PC-9 (cell line): ENCODE results near the gene LRP8. TPM values are rescaled to one million over a fixed set of nuclear protein-coding genes. Genes with fewer than 3 reads are reported as not detected.

Experiments
- BruUV-seq: library from RNA; stranded (reverse); fragments of 400-500 nt; replicated peaks from 2 replicates; lab custom pipeline; 2021; lab: Mats Ljungman, UMichigan
- CTCF ChIA-PET: fragments of 300-600 bp; sonication (Branson Sonifier 250); formaldehyde crosslinking; loops from one replicate; lab custom pipeline; 2022; ENCODE audit warnings: antibody characterized with exemption; lab: Charles Lee
- POLR2A ChIA-PET: fragments of 300-600 bp; sonication (Branson Sonifier 250); formaldehyde crosslinking; loops from one replicate; lab custom pipeline; 2022; ENCODE audit warnings: antibody characterized with exemption; ENCODE audit not compliant: unreplicated experiment; lab: Charles Lee
- DNase-seq, 2 experiments: peaks; one replicate each; pipeline versions ENCODE4 v3.0.0 to v3.0.0-alpha.2; 2015 to 2022; ENCODE audit warnings: mixed read lengths in 1 of 2
- H2AFZ ChIP-seq: fragments of 200-600 bp; sonication (generic); 2 replicates; pipeline ENCODE4 v1.8.1; 2017; ENCODE audit warnings: antibody characterized with exemption
- H3F3A ChIP-seq: fragments of 200-600 bp; sonication (generic); 2 replicates; pipeline ENCODE4 v1.8.1; 2017; ENCODE audit warnings: antibody characterized with exemption, mild to moderate bottlenecking, low read depth; ENCODE audit not compliant: insufficient read depth
- H3K27ac ChIP-seq: fragments of 200-600 bp; sonication (generic); 2 replicates; pipeline ENCODE4 v1.6.1; 2016; ENCODE audit warnings: mixed run types
- H3K27me3 ChIP-seq: fragments of 200-600 bp; sonication (generic); 2 replicates; pipeline ENCODE4 v1.6.1; 2016; ENCODE audit warnings: low read depth, mixed run types; ENCODE audit not compliant: insufficient read depth
- H3K36me3 ChIP-seq: fragments of 200-600 bp; sonication (generic); 2 replicates; pipeline ENCODE4 v1.6.1; 2016; ENCODE audit warnings: low read depth, mixed run types
- H3K4me1 ChIP-seq: fragments of 200-600 bp; sonication (generic); replicated peaks from 2 replicates; pipeline ENCODE4 v1.6.1; 2016; ENCODE audit warnings: mixed run types; ENCODE audit not compliant: insufficient read depth
- H3K4me2 ChIP-seq: fragments of 200-600 bp; sonication (generic); 2 replicates; pipeline ENCODE4 v1.6.1; 2017; ENCODE audit warnings: mixed run types
- H3K4me3 ChIP-seq: fragments of 200-600 bp; sonication (generic); 2 replicates; pipeline ENCODE4 v1.6.1; 2016; ENCODE audit warnings: mixed run types
- H3K79me2 ChIP-seq: fragments of 200-600 bp; sonication (generic); 2 replicates; pipeline ENCODE4 v1.6.1; 2017; ENCODE audit warnings: low read depth, mixed run types
- H3K9me2 ChIP-seq: fragments of 200-600 bp; sonication (generic); 2 replicates; pipeline ENCODE4 v1.8.1; 2017; ENCODE audit warnings: mild to moderate bottlenecking; ENCODE audit not compliant: insufficient read depth
- H3K9me3 ChIP-seq: fragments of 200-600 bp; sonication (generic); 2 replicates; pipeline ENCODE4 v1.8.1; 2016; ENCODE audit warnings: low read depth; ENCODE audit not compliant: insufficient read depth
- H4K20me1 ChIP-seq: fragments of 200-600 bp; sonication (generic); 2 replicates; pipeline ENCODE4 v1.8.1; 2017; ENCODE audit not compliant: insufficient read depth
- EZH2 ChIP-seq: fragments of 200-600 bp; sonication (generic); IDR thresholded peaks from 2 replicates; pipeline ENCODE4 v1.8.0; 2017; ENCODE audit warnings: antibody characterized with exemption, low read depth
- intact Hi-C: fragments of 100-400 bp; cut with micrococcal nuclease; formaldehyde crosslinking; loops from one replicate; pipeline ENCODE4 v1.10.0; 2022; ENCODE audit not compliant: unreplicated experiment
- total RNA-seq: library from RNA; stranded (reverse); gene quantifications from 2 replicates; pipeline ENCODE4 v1.2.3, GENCODE V29; 2021
- TF ChIP-seq, protein P1 (sequence below): fragments of 200-600 bp; sonication (generic); conservative IDR thresholded peaks from 2 replicates; pipeline ENCODE4 v1.6.1; 2017; ENCODE audit warnings: mixed run types, antibody characterized with exemption, mild to moderate bottlenecking, moderate library complexity

The LRP8 gene
- total RNA-seq, 1 experiment from 2014 or later = 85.3 TPM

DNA sequence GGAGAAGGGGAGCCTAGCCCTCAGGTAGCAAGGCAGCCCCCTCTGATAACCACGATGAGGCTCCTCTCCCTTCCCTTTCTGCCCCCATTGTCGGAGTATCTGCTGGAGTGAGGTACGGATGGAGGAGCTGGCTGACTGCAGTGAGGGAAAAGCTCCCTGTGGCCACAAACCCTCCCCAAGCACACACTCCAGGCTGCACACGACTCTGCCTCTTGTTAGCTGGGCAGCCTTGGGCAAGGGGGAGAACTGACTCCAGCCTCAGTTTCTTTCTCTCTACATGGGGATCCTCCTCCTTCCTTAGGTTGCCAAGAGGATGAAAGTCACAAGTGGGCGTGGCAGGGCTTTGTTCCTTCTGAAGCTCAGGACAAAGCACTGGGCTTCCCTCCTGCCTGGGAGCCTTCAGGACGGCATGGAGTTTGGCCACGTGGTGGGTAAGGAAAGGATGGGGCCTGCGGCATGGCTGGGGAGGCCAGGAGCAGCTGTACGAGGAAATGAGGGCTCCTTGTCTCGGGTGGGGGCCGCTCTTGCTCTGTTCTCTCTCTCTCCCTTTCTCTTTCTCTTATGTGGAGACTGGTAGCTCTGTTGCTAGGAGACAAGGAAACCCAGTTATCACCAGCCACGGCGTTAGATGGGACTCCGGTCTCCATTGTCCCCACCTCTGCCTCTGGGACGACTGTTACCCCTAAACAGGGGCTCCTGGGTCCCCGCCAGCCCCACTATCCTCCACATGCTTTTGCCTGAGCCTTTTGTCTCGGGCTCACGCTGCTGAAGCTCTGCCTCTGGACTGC is 39.7 kb downstream of the LRP8 start:
- peaks cover 11% of the 10 kb centered on the region for H3K36me3 ChIP-seq
- 0 out of 2 replicates have a peak, but pooled peaks cover 8% of the 10 kb centered on the region for H3K79me2 ChIP-seq
- no peak overlapping the region for H3K27ac ChIP-seq
- 0 out of 2 replicates have a peak, but pooled peaks cover 5% of the 10 kb centered on the region for H4K20me1 ChIP-seq
- TF ChIP-seq EZH2 = no peak
- TF ChIP-seq, protein P1, sequence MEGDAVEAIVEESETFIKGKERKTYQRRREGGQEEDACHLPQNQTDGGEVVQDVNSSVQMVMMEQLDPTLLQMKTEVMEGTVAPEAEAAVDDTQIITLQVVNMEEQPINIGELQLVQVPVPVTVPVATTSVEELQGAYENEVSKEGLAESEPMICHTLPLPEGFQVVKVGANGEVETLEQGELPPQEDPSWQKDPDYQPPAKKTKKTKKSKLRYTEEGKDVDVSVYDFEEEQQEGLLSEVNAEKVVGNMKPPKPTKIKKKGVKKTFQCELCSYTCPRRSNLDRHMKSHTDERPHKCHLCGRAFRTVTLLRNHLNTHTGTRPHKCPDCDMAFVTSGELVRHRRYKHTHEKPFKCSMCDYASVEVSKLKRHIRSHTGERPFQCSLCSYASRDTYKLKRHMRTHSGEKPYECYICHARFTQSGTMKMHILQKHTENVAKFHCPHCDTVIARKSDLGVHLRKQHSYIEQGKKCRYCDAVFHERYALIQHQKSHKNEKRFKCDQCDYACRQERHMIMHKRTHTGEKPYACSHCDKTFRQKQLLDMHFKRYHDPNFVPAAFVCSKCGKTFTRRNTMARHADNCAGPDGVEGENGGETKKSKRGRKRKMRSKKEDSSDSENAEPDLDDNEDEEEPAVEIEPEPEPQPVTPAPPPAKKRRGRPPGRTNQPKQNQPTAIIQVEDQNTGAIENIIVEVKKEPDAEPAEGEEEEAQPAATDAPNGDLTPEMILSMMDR = no peak
- peaks cover 14% of the 10 kb centered on the region; the same call in 1 of the 2 replicates for H3F3A ChIP-seq
- peak in 1 of 2 experiments; percentile 28 for DNase-seq
- no peak overlapping the region for H3K4me3 ChIP-seq
- POLR2A ChIA-PET = no interaction called here
- no peaks in the 10 kb centered on the region for H3K9me3 ChIP-seq
- H3K4me2 ChIP-seq = no peak overlapping the region
- no peak overlapping the region for H2AFZ ChIP-seq
- no peaks in the 10 kb centered on the region for H3K9me2 ChIP-seq
- no TSS peak for BruUV-seq
- CTCF ChIA-PET = interaction anchor here (0.6 kb wide), 1 partner anchor 9 kb away, joined by 5 read pairs; no protein-coding TSS in a partner anchor
- peaks cover 3% of the 10 kb centered on the region for H3K4me1 ChIP-seq
- H3K27me3 ChIP-seq = no peaks in the 10 kb centered on the region
- intact Hi-C loops = no loop called here

DNA sequence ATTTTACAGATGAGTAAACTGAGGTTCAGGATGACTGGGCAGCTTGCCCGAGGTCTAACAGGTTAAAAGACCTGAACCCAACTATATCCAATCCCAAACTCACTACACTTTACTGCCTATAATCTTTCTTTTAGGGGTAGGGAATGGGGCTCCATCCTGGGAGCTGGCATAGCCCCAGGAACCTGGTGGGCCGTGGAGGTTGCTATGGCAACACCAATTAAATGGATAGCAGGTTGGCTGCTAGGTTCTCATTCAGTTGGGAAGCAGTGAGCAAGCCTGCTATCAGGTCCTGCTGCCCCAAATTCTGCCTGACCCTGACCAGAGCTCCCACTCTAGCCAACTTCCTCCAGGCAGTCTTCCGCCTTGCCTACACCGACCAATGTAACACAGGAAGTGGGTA is 40.9 kb downstream of the LRP8 start:
- no peak for TF ChIP-seq EZH2
- TF ChIP-seq, protein P1 = no peak
- no peak overlapping the region for H3K27ac ChIP-seq
- H3K9me3 ChIP-seq = no peaks in the 10 kb centered on the region
- 0 out of 2 replicates have a peak, but pooled peaks cover 6% of the 10 kb centered on the region for H3K79me2 ChIP-seq
- H3F3A ChIP-seq = peaks cover 14% of the 10 kb centered on the region; the same call in 1 of the 2 replicates
- no peaks in the 10 kb centered on the region for H3K27me3 ChIP-seq
- ChIA-PET POLR2A (no interaction called here), CTCF (no interaction called here)
- peaks cover 11% of the 10 kb centered on the region for H3K36me3 ChIP-seq
- H3K4me3 ChIP-seq = no peak overlapping the region
- no peaks in the 10 kb centered on the region for H3K9me2 ChIP-seq
- intact Hi-C loops = no loop called here
- DNase-seq = no peak
- H4K20me1 ChIP-seq = no peaks in the 10 kb centered on the region
- no TSS peak for BruUV-seq
- H3K4me1 ChIP-seq = no peaks in the 10 kb centered on the region
- no peak overlapping the region for H3K4me2 ChIP-seq
- H2AFZ ChIP-seq = no peak overlapping the region

DNA sequence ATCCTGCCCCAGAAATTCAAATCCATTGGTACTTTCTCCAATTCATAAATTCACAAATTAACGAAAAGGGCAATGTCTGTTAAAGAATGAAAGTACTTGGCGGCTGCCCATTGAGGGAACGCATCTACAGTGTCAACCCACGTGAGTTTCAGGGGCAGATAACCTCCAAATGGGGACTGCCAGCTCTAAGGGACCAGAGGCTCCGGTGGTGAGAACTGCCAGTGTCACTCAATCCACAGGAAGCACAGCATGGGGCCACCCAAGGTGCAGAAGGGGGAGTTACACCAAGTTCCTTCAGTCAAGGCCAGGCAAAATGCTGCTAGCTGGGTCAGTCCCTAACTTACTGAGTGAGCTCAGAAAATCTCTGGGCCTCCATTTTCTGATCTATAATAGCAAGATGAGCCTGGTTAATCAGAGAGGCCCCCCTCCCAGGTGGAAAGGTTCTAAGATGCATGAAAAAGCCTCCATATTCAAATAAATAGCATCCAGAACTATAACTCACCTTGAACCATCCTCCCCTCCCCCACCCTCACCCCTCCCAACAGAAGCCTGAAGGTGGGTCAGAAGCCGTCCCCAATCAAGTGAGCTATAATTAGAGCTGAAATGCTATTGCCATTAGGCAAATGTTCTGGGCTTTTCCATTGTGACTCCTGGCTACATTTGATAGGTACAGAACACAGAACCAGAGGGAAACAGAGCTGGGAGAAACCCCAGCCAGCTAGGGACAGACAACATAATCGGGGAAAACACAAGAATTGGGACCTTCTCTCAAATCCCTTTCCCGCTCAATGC is 41.7 kb downstream of the LRP8 start:
- no peaks in the 10 kb centered on the region for H3K27me3 ChIP-seq
- H3F3A ChIP-seq = peaks cover 14% of the 10 kb centered on the region; the same call in 1 of the 2 replicates
- no peaks in the 10 kb centered on the region for H3K4me1 ChIP-seq
- DNase-seq = no peak
- POLR2A ChIA-PET = no interaction called here
- no peak overlapping the region for H3K27ac ChIP-seq
- H4K20me1 ChIP-seq = no peaks in the 10 kb centered on the region
- no peak overlapping the region for H2AFZ ChIP-seq
- no peaks in the 10 kb centered on the region for H3K9me3 ChIP-seq
- intact Hi-C loops = no loop called here
- H3K4me2 ChIP-seq = no peak overlapping the region
- no peak for TF ChIP-seq EZH2
- TF ChIP-seq, protein P1 = no peak
- CTCF ChIA-PET = no interaction called here
- BruUV-seq = no TSS peak
- H3K9me2 ChIP-seq = no peaks in the 10 kb centered on the region
- no peak overlapping the region for H3K4me3 ChIP-seq
- H3K36me3 ChIP-seq = peaks cover 11% of the 10 kb centered on the region
- H3K79me2 ChIP-seq = no peaks in the 10 kb centered on the region
